GM12878 (cell line): ENCODE results near the gene PPP2R2B. TPM values are rescaled to one million over a fixed set of nuclear protein-coding genes. Genes with fewer than 3 reads are reported as not detected.

ENCODE experiments used
- ATAC-seq: fragments of 200-7000 bp; cut with Tn5 transposase; 3 replicates; pipeline ENCODE4 v1.9.1; 2020; ENCODE audit warnings: mild to moderate bottlenecking, moderate library complexity
- BruUV-seq: library from RNA; stranded (reverse); fragments of 400-500 nt; replicated peaks from 2 replicates; lab custom pipeline; 2021; lab: Mats Ljungman, UMichigan
- CTCF ChIA-PET: fragments of 300-600 bp; sonication (Branson Sonifier 250); formaldehyde crosslinking; extraction: SDS; loops from one replicate; lab custom pipeline; 2021; ENCODE audit warnings: inconsistent platforms; lab: Yijun Ruan, JAX
- POLR2A ChIA-PET: fragments of 350-600 bp; formaldehyde crosslinking; extraction: SDS; loops from one replicate; lab custom pipeline; 2021; ENCODE audit warnings: inconsistent platforms; lab: Charles Lee
- RAD21 ChIA-PET: fragments of 300-600 bp; sonication (Branson Sonifier 250); formaldehyde crosslinking; loops from one replicate; lab custom pipeline; 2023; ENCODE audit warnings: antibody characterized with exemption; ENCODE audit not compliant: unreplicated experiment; lab: Charles Lee
- SMC1A ChIA-PET: fragments of 300-600 bp; sonication (Branson Sonifier 250); formaldehyde crosslinking; loops from one replicate; lab custom pipeline; 2023; ENCODE audit not compliant: unreplicated experiment, uncharacterized antibody; lab: Charles Lee
- DNase-seq: peaks from one replicate; pipeline ENCODE4 v3.0.0-alpha.2; 2011; ENCODE audit warnings: low read depth, low spot score
- FAIRE-seq: peaks from 3 replicates; lab custom pipeline; 2011; peaks lifted over from hg19 to GRCh38; lab: Jason Lieb, UNC
- H2AFZ ChIP-seq: 2 replicates; pipeline ENCODE4 v1.6.0; 2011; ENCODE audit warnings: low read depth, low read length, control low read depth; ENCODE audit not compliant: control insufficient read depth
- H3K27ac ChIP-seq: 2 replicates; pipeline ENCODE4 v1.5.1; 2011; ENCODE audit warnings: control low read depth; ENCODE audit not compliant: control insufficient read depth, insufficient read depth
- H3K27me3 ChIP-seq, 2 experiments: replicated peaks in 1 of 2; 2 replicates each; pipeline versions ENCODE4 v1.6.0 to v1.6.1; 2011; ENCODE audit warnings: low read length in 1 of 2; ENCODE audit not compliant: control insufficient read depth in 2 of 2, insufficient read depth in 2 of 2
- H3K36me3 ChIP-seq, 2 experiments: 2 replicates each; pipeline ENCODE4 v1.5.1; 2011; ENCODE audit warnings: low read length in 1 of 2; ENCODE audit not compliant: control insufficient read depth in 2 of 2, insufficient read depth in 2 of 2
- H3K4me1 ChIP-seq: 2 replicates; pipeline ENCODE4 v1.6.1; 2011; ENCODE audit warnings: mild to moderate bottlenecking, low read length, moderate library complexity, mixed read lengths; ENCODE audit not compliant: control insufficient read depth, insufficient read depth
- H3K4me2 ChIP-seq: 2 replicates; pipeline ENCODE4 v1.6.0; 2011; ENCODE audit warnings: control low read depth; ENCODE audit not compliant: control insufficient read depth, insufficient read depth
- H3K4me3 ChIP-seq: fragments of 200-600 bp; sonication (generic); 2 replicates; pipeline ENCODE4 v1.5.1; 2016
- H3K79me2 ChIP-seq: 2 replicates; pipeline ENCODE4 v1.6.0; 2011; ENCODE audit warnings: low read length; ENCODE audit not compliant: control insufficient read depth, insufficient read depth
- H3K9ac ChIP-seq: 2 replicates; pipeline ENCODE4 v1.8.0; 2011; ENCODE audit warnings: low read length, control low read depth, mixed read lengths; ENCODE audit not compliant: control insufficient read depth, insufficient read depth
- H3K9me3 ChIP-seq: replicated peaks from 3 replicates; pipeline ENCODE4 v1.5.1; 2011; ENCODE audit warnings: mild to moderate bottlenecking, low read length; ENCODE audit not compliant: control insufficient read depth, insufficient read depth
- H4K20me1 ChIP-seq: 2 replicates; pipeline ENCODE4 v1.6.0; 2011; ENCODE audit not compliant: control insufficient read depth, insufficient read depth
- BCLAF1 ChIP-seq: fragments of 450-650 bp; IDR thresholded peaks from 2 replicates; pipeline ENCODE4 v1.6.1; 2017; ENCODE audit warnings: antibody characterized with exemption, mild to moderate bottlenecking, moderate library complexity
- FOXK2 ChIP-seq: fragments of 450-650 bp; IDR thresholded peaks from 2 replicates; pipeline ENCODE4 v1.6.1; 2017; ENCODE audit warnings: mild to moderate bottlenecking, moderate library complexity
- RELA ChIP-seq: fragments of 450-650 bp; IDR thresholded peaks from 2 replicates; pipeline ENCODE4 v1.8.0; 2014; ENCODE audit warnings: borderline replicate concordance; ENCODE audit not compliant: partially characterized antibody
- TCF12 ChIP-seq: IDR thresholded peaks from 2 replicates; pipeline ENCODE4 v1.6.1; 2011; ENCODE audit warnings: low read depth, mild to moderate bottlenecking, low read length
- WGBS: methylation state at CpG from one replicate; pipeline ENCODE4 v1.1.6; 2016; ENCODE audit warnings: low lambda C conversion rate; ENCODE audit not compliant: insufficient replicate concordance, insufficient coverage; ENCODE audit errors: missing lambda C conversion rate; 5-methylcytosine and 5-hydroxymethylcytosine counted together
- in situ Hi-C: fragments of 300-500 bp; cut with MboI; formaldehyde crosslinking; loops from 9 replicates; pipeline ENCODE4 v1.14.3; 2018; ENCODE audit warnings: mixed read lengths
- intact Hi-C: fragments of 100-400 bp; cut with micrococcal nuclease; formaldehyde crosslinking; loops from one replicate; pipeline ENCODE4 v1.14.2; 2022; ENCODE audit not compliant: unreplicated experiment
- polyA plus RNA-seq, 11 experiments: library from polyadenylated mRNA; depleted of rRNA in 4 of 11; unstranded in 6 of 11; stranded (reverse) in 5 of 11; fragments of >200 nt; fragmentation: Nextera tagmentation in 4 of 11; fragmentation: Illumina TruSeq in 1 of 11; extraction: Ambion mirVana in 4 of 11; extraction: Trizol in 1 of 11; gene quantifications; 1 replicate in 1 of 11; 2 replicates in 10 of 11; pipeline versions ENCODE4 v1.2.1 to v1.2.3, GENCODE V29; 2011 to 2016; ENCODE audit warnings: inconsistent platforms in 2 of 11, missing spikeins in 2 of 11, low read depth in 1 of 11
- total RNA-seq, 4 experiments: library from RNA; depleted of rRNA in 3 of 4; stranded (reverse); fragments of >200 nt in 3 of 4; fragmentation: Illumina TruSeq in 1 of 4; extraction: Trizol in 1 of 4; gene quantifications; 2 replicates each; pipeline versions ENCODE4 v1.2.1 to v1.2.3, GENCODE V29; 2013 to 2021

The PPP2R2B gene
- total and polyA plus RNA-seq, 10 of the 15 experiments (the other 5 are each of a cell fraction or from before 2014, with no cell fraction given) = not detected

GRCh38 chr5:146620669-146621051 lies 257.9 kb downstream of the PPP2R2B start:
- no peak overlapping the region for H3K4me3 ChIP-seq
- RAD21 ChIA-PET = no interaction called here
- CTCF ChIA-PET = no interaction called here
- H3K27me3 ChIP-seq = no peaks in the 10 kb centered on the region; a peak in 1 of 4 replicates
- H4K20me1 ChIP-seq = no peaks in the 10 kb centered on the region
- no peak overlapping the region for H3K27ac ChIP-seq
- FAIRE-seq = no peak
- POLR2A ChIA-PET = no interaction called here
- WGBS = 23% methylated on average over 5 of the region's 5 CpGs
- H2AFZ ChIP-seq = no peak overlapping the region
- intact Hi-C loops (loop anchor here (5.0 kb wide), 1 partner anchor 78 kb away; no protein-coding TSS in a partner anchor), in situ Hi-C loops (no loop called here)
- no peaks in the 10 kb centered on the region for H3K4me1 ChIP-seq
- SMC1A ChIA-PET = no interaction called here
- BruUV-seq = no TSS peak
- H3K9me3 ChIP-seq = no peaks in the 10 kb centered on the region
- no peaks in the 10 kb centered on the region for H3K79me2 ChIP-seq
- no peak for DNase-seq
- TF ChIP-seq FOXK2 = no peak
- TF ChIP-seq RELA = no peak
- TF ChIP-seq BCLAF1 = no peak
- no peak for TF ChIP-seq TCF12
- no peak overlapping the region for H3K4me2 ChIP-seq
- H3K36me3 ChIP-seq = no peaks in the 10 kb centered on the region
- H3K9ac ChIP-seq = no peak overlapping the region
- ATAC-seq = no peak
